Keratinocyte (primary cell): ENCODE results near the gene BBX. TPM values are rescaled to one million over a fixed set of nuclear protein-coding genes. Genes with fewer than 3 reads are reported as not detected.

Experiments
- DNase-seq: peaks from one replicate; pipeline ENCODE4 v3.0.0-alpha.2; 2011; ENCODE audit warnings: low read depth, missing footprints, low spot score
- FAIRE-seq: peaks from 2 replicates; lab custom pipeline; 2011; peaks lifted over from hg19 to GRCh38; lab: Jason Lieb, UNC
- H2AFZ ChIP-seq: 2 replicates; pipeline ENCODE4 v1.6.0; 2012; ENCODE audit warnings: low read length, control low read depth, inconsistent platforms; ENCODE audit not compliant: control insufficient read depth
- H3K27ac ChIP-seq: 2 replicates; pipeline ENCODE4 v1.5.1; 2011; ENCODE audit warnings: low read length; ENCODE audit not compliant: control insufficient read depth, insufficient read depth
- H3K27me3 ChIP-seq: 3 replicates; pipeline ENCODE4 v1.6.0; 2011; ENCODE audit warnings: low read length; ENCODE audit not compliant: control insufficient read depth, insufficient read depth; ENCODE audit errors: extremely low read depth
- H3K36me3 ChIP-seq, 2 experiments: 2 replicates in 1 of 2; 3 replicates in 1 of 2; pipeline ENCODE4 v1.5.1; 2011; ENCODE audit warnings: low read length in 2 of 2, mild to moderate bottlenecking in 1 of 2; ENCODE audit not compliant: control insufficient read depth in 2 of 2, insufficient read depth in 2 of 2; ENCODE audit errors: extremely low read depth in 1 of 2
- H3K4me1 ChIP-seq: 3 replicates; pipeline ENCODE4 v1.5.1; 2011; ENCODE audit warnings: low read length; ENCODE audit not compliant: control insufficient read depth, insufficient read depth; ENCODE audit errors: extremely low read depth
- H3K4me2 ChIP-seq: 3 replicates; pipeline ENCODE4 v1.6.0; 2011; ENCODE audit warnings: low read depth, low read length; ENCODE audit not compliant: control insufficient read depth, insufficient read depth; ENCODE audit errors: extremely low read depth
- H3K4me3 ChIP-seq, 3 experiments: fragments of 200-600 bp in 1 of 3; sonication (generic) in 1 of 3; 2 replicates in 2 of 3; 3 replicates in 1 of 3; pipeline ENCODE4 v1.5.1; 2011 to 2016; ENCODE audit warnings: low read length in 3 of 3, mild to moderate bottlenecking in 3 of 3, control low read depth in 2 of 3, inconsistent platforms in 1 of 3, low read depth in 1 of 3, mixed read lengths in 1 of 3, mixed run types in 1 of 3, moderate library complexity in 1 of 3; ENCODE audit not compliant: control insufficient read depth in 2 of 3, insufficient read depth in 2 of 3; ENCODE audit errors: extremely low read depth in 1 of 3
- H3K79me2 ChIP-seq: 2 replicates; pipeline ENCODE4 v1.6.0; 2012; ENCODE audit warnings: low read length; ENCODE audit not compliant: control insufficient read depth, insufficient read depth
- H3K9ac ChIP-seq: 3 replicates; pipeline ENCODE4 v1.6.0; 2011; ENCODE audit warnings: low read length; ENCODE audit not compliant: control insufficient read depth, insufficient read depth; ENCODE audit errors: extremely low read depth
- H3K9me1 ChIP-seq: 3 replicates; pipeline ENCODE4 v1.6.0; 2011; ENCODE audit warnings: low read length; ENCODE audit not compliant: control insufficient read depth, insufficient read depth; ENCODE audit errors: extremely low read depth
- H3K9me3 ChIP-seq: 2 replicates; pipeline ENCODE4 v1.5.1; 2012; ENCODE audit warnings: low read depth, low read length; ENCODE audit not compliant: control insufficient read depth
- H4K20me1 ChIP-seq: 3 replicates; pipeline ENCODE4 v1.6.0; 2011; ENCODE audit warnings: low read length; ENCODE audit not compliant: control insufficient read depth, insufficient read depth; ENCODE audit errors: extremely low read depth
- CTCF ChIP-seq, 3 experiments: IDR thresholded peaks in 1 of 3; conservative IDR thresholded peaks in 1 of 3; optimal IDR thresholded peaks in 1 of 3; 2 replicates in 2 of 3; 3 replicates in 1 of 3; pipeline versions ENCODE3 to v1.5.1; 2011; ENCODE audit warnings: low read length in 3 of 3, mild to moderate bottlenecking in 3 of 3, moderate library complexity in 2 of 3, control low read depth in 1 of 3, inconsistent platforms in 1 of 3; ENCODE audit not compliant: insufficient read depth in 2 of 3; ENCODE audit errors: extremely low read depth in 1 of 3
- EZH2 ChIP-seq: IDR thresholded peaks from one replicate; pipeline ENCODE4 v1.6.1; 2012; ENCODE audit warnings: inconsistent platforms, mild to moderate bottlenecking, low read length, moderate library complexity
- dilution Hi-C: fragments of 300-500 bp; cut with MboI; formaldehyde crosslinking; loops from one replicate; pipeline ENCODE4 v1.7.0; 2020; ENCODE audit warnings: low sequenced_read_pairs; ENCODE audit not compliant: extremely low pct_ligation_motif_present
- polyA plus RNA-seq, 5 experiments: library from polyadenylated mRNA; depleted of rRNA in 3 of 5; stranded (reverse) in 3 of 5; stranded (forward) in 1 of 5; unstranded in 1 of 5; fragments of >200 nt; gene quantifications; 1 replicate in 1 of 5; 2 replicates in 3 of 5; 3 replicates in 1 of 5; pipeline versions ENCODE4 v1.2.1 to v1.2.3, GENCODE V29; 2011 to 2012; ENCODE audit warnings: missing spikeins in 2 of 5, low read depth in 1 of 5, low replicate concordance in 1 of 5

The BBX gene
- polyA plus RNA-seq, 1 donor (not counting 4 experiments of a cell fraction or from before 2014, with no cell fraction given), result 43.4 TPM

GRCh38 chr3:107612664-107613084 lies 89.9 kb downstream of the BBX start:
- Histone ChIP-seq H2AFZ (no peak overlapping the region), H3K27me3 (no peaks in the 10 kb centered on the region), H3K27ac (no peak overlapping the region), H3K9ac (no peak overlapping the region), H3K9me1 (no peaks in the 10 kb centered on the region), H4K20me1 (no peaks in the 10 kb centered on the region), H3K9me3 (no peaks in the 10 kb centered on the region), H3K4me1 (peaks cover 7% of the 10 kb centered on the region), H3K4me3 (no peak overlapping the region), H3K4me2 (no peak overlapping the region), H3K36me3 (no peaks in the 10 kb centered on the region), H3K79me2 (peaks cover 1% of the 10 kb centered on the region)
- FAIRE-seq, result peak; percentile 62
- dilution Hi-C loops, result no loop called here
- DNase-seq, result peak; percentile 25
- no peak for TF ChIP-seq EZH2
- no peak for TF ChIP-seq CTCF (optimal IDR thresholded peaks at IDR 0.05 in 1 of 3, IDR thresholded peaks at IDR 0.05 in 1 of 3, conservative IDR thresholded peaks at IDR 0.05 in 1 of 3; ENCODE audit: extremely low read depth in 1 of 3, insufficient read depth in 2 of 3, low read length in 3 of 3)

- no peak overlapping the region for H3K4me2 ChIP-seq
- FAIRE-seq (no peak), DNase-seq (no peak)
- no peak for TF ChIP-seq CTCF (optimal IDR thresholded peaks at IDR 0.05 in 1 of 3, IDR thresholded peaks at IDR 0.05 in 1 of 3, conservative IDR thresholded peaks at IDR 0.05 in 1 of 3; ENCODE audit: extremely low read depth in 1 of 3, insufficient read depth in 2 of 3, low read length in 3 of 3)
- no peak for TF ChIP-seq EZH2
- H3K4me1 ChIP-seq, result no peaks in the 10 kb centered on the region
- no peaks in the 10 kb centered on the region for H4K20me1 ChIP-seq
- no peak overlapping the region for H3K9ac ChIP-seq
- no peaks in the 10 kb centered on the region for H3K36me3 ChIP-seq
- no peaks in the 10 kb centered on the region for H3K9me3 ChIP-seq
- H3K79me2 ChIP-seq, result peaks cover 10% of the 10 kb centered on the region
- no peaks in the 10 kb centered on the region for H3K9me1 ChIP-seq
- H2AFZ ChIP-seq, result no peak overlapping the region
- no peaks in the 10 kb centered on the region for H3K27me3 ChIP-seq
- no peak overlapping the region for H3K4me3 ChIP-seq
- no peak overlapping the region for H3K27ac ChIP-seq
- dilution Hi-C loops, result no loop called here
Measured at GRCh38 chr3:107619549-107619948, 96.8 kb downstream of the BBX start.
